ENCODE measurements around the gene CHST8. TPM values are rescaled to one million over a fixed set of nuclear protein-coding genes. Genes with fewer than 3 reads are reported as not detected.

CHST8 gene
- polyA plus RNA-seq, 3 donors: not detected

DNA sequence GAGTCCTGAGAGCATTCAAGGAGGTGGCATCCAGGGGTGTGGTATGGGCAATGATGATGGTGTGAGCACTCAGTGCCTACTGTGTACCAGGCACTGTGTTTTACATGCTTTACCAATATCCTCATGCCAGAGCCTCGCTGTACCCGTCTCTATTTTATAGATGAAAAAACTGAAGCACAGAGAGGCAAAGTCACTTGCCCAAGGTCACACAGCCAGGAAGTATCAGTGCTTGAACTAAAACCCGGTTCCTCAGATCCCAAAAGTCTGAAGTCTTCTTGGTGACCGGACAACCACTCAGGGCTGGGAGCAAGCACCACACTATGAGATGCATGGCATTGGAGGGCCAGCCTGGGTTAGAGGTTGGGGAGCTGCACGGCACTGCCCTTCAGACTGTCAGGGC is 84.1 kb downstream of the CHST8 start:
- H3K27ac Mint-ChIP-seq: no peak overlapping the region
- no peak for DNase-seq

DNA sequence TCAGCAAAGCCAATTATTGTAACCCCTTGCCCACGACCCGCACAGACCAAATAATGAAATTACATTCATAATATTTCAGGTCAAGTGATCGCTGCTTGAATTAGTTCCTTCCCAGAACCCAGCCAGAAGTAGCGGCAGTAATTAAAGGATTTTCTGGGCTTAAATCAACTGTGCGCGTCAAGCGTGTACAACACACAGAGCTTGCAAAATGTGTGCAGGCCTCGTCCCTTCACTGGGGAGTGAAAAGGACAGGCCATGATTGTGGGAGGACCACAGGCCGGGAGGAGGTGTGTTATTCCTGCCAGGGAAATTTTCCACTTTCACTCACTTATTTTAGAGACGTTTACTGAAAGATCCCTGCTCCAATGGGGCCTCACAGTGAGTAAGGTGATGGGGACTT is 84.9 kb downstream of the CHST8 start:
- H2AFZ ChIP-seq (ENCODE audit: insufficient read depth, low read depth, low read length, poor library complexity, severe bottlenecking): no peak overlapping the region
- TF ChIP-seq, protein P1, sequence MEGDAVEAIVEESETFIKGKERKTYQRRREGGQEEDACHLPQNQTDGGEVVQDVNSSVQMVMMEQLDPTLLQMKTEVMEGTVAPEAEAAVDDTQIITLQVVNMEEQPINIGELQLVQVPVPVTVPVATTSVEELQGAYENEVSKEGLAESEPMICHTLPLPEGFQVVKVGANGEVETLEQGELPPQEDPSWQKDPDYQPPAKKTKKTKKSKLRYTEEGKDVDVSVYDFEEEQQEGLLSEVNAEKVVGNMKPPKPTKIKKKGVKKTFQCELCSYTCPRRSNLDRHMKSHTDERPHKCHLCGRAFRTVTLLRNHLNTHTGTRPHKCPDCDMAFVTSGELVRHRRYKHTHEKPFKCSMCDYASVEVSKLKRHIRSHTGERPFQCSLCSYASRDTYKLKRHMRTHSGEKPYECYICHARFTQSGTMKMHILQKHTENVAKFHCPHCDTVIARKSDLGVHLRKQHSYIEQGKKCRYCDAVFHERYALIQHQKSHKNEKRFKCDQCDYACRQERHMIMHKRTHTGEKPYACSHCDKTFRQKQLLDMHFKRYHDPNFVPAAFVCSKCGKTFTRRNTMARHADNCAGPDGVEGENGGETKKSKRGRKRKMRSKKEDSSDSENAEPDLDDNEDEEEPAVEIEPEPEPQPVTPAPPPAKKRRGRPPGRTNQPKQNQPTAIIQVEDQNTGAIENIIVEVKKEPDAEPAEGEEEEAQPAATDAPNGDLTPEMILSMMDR (IDR thresholded peaks at IDR 0.05): no peak
- intact Hi-C loops (cut with micrococcal nuclease): no loop called here
- H3K4me1 ChIP-seq (ENCODE audit: control insufficient read depth in 1 of 2, insufficient read depth in 2 of 2, low read length in 2 of 2): no peaks in the 10 kb centered on the region
- 95% methylated on average over 7 of the region's 10 CpGs for WGBS (ENCODE audit: insufficient coverage)
- no peaks in the 10 kb centered on the region for H4K20me1 ChIP-seq (ENCODE audit: insufficient read depth, low read length)
- H3K4me2 ChIP-seq (replicated peaks; ENCODE audit: extremely low read depth, low read length, poor library complexity, severe bottlenecking): no peak overlapping the region
- H3K9ac ChIP-seq (ENCODE audit: insufficient read depth, low read length, poor library complexity, severe bottlenecking): no peak overlapping the region
- no peaks in the 10 kb centered on the region for H3K9me3 ChIP-seq (replicated peaks in 1 of 2; ENCODE audit: control insufficient read depth in 1 of 2, insufficient read depth in 1 of 2, low read length in 2 of 2)
- Mint-ChIP-seq H3K4me3 (no peak overlapping the region), H3K9me3 (peaks cover 0 to 3% (median 0%) of the 10 kb centered on the region in 7 donors), H3K27me3 (ENCODE audit: low read depth in 3 of 3) (peaks cover 0 to 6% (median 0%) of the 10 kb centered on the region in 3 donors), H3K36me3 (no peaks in the 10 kb centered on the region), H3K27ac (no peak overlapping the region), H3K4me1 (no peaks in the 10 kb centered on the region)
- no peak overlapping the region for H3K27ac ChIP-seq (ENCODE audit: low read depth in 1 of 2, low read length in 2 of 2)
- DNase-seq: no peak
- H3K27me3 ChIP-seq (ENCODE audit: control insufficient read depth in 2 of 2, insufficient read depth in 2 of 2, low read length in 2 of 2): no peaks in the 10 kb centered on the region
- no peaks in the 10 kb centered on the region for H3K36me3 ChIP-seq (replicated peaks in 1 of 2; ENCODE audit: control insufficient read depth in 1 of 2, insufficient read depth in 2 of 2, low read length in 2 of 2)
- H3K4me3 ChIP-seq (replicated peaks in 1 of 3; ENCODE audit: low read depth in 2 of 3, low read length in 3 of 3): no peak overlapping the region
- no peaks in the 10 kb centered on the region for H3K79me2 ChIP-seq (ENCODE audit: insufficient read depth, low read length)

More for the DNA sequence above, 84.1 kb downstream of the CHST8 start:
- Histone ChIP-seq H3K27ac (ENCODE audit: low read depth in 1 of 2, low read length in 2 of 2) (no peak overlapping the region), H3K79me2 (ENCODE audit: insufficient read depth, low read length) (no peaks in the 10 kb centered on the region), H4K20me1 (ENCODE audit: insufficient read depth, low read length) (no peaks in the 10 kb centered on the region), H3K36me3 (replicated peaks in 1 of 2; ENCODE audit: control insufficient read depth in 1 of 2, insufficient read depth in 2 of 2, low read length in 2 of 2) (no peaks in the 10 kb centered on the region), H3K9ac (ENCODE audit: insufficient read depth, low read length, poor library complexity, severe bottlenecking) (no peak overlapping the region), H3K4me3 (replicated peaks in 1 of 3; ENCODE audit: low read depth in 2 of 3, low read length in 3 of 3) (no peak overlapping the region), H2AFZ (ENCODE audit: insufficient read depth, low read depth, low read length, poor library complexity, severe bottlenecking) (no peak overlapping the region), H3K9me3 (replicated peaks in 1 of 2; ENCODE audit: control insufficient read depth in 1 of 2, insufficient read depth in 1 of 2, low read length in 2 of 2) (no peaks in the 10 kb centered on the region), H3K4me1 (ENCODE audit: control insufficient read depth in 1 of 2, insufficient read depth in 2 of 2, low read length in 2 of 2) (no peaks in the 10 kb centered on the region), H3K27me3 (ENCODE audit: control insufficient read depth in 2 of 2, insufficient read depth in 2 of 2, low read length in 2 of 2) (no peaks in the 10 kb centered on the region), H3K4me2 (replicated peaks; ENCODE audit: extremely low read depth, low read length, poor library complexity, severe bottlenecking) (no peak overlapping the region)
- Mint-ChIP-seq H3K4me3 (no peak overlapping the region), H3K36me3 (no peaks in the 10 kb centered on the region), H3K27me3 (ENCODE audit: low read depth in 3 of 3) (peaks cover 0 to 6% (median 0%) of the 10 kb centered on the region in 3 donors), H3K4me1 (no peaks in the 10 kb centered on the region), H3K9me3 (peaks cover 0 to 3% (median 0%) of the 10 kb centered on the region in 7 donors)
- WGBS (ENCODE audit: insufficient coverage): 83% methylated on average over 5 of the region's 5 CpGs
- intact Hi-C loops (cut with micrococcal nuclease): no loop called here
- TF ChIP-seq, protein P1 (IDR thresholded peaks at IDR 0.05): no peak

Data from CD14-positive monocyte (primary cell).